Activated CD8-positive, alpha-beta memory T cell treated with anti-CD3 and anti-CD28 coated beads, Interleukin-2, amount 50 U/mL, for 1 hour (primary cell): ENCODE results near the gene SH3D19.
A peak's percentile ranks its signal among the peaks of the same experiment; 100 is the strongest.

Source experiments
- DNase-seq: peaks from one replicate; pipeline ENCODE4 v3.0.0-alpha.2; 2020; ENCODE audit errors: extremely low read depth

The SH3D19 gene, protein sequence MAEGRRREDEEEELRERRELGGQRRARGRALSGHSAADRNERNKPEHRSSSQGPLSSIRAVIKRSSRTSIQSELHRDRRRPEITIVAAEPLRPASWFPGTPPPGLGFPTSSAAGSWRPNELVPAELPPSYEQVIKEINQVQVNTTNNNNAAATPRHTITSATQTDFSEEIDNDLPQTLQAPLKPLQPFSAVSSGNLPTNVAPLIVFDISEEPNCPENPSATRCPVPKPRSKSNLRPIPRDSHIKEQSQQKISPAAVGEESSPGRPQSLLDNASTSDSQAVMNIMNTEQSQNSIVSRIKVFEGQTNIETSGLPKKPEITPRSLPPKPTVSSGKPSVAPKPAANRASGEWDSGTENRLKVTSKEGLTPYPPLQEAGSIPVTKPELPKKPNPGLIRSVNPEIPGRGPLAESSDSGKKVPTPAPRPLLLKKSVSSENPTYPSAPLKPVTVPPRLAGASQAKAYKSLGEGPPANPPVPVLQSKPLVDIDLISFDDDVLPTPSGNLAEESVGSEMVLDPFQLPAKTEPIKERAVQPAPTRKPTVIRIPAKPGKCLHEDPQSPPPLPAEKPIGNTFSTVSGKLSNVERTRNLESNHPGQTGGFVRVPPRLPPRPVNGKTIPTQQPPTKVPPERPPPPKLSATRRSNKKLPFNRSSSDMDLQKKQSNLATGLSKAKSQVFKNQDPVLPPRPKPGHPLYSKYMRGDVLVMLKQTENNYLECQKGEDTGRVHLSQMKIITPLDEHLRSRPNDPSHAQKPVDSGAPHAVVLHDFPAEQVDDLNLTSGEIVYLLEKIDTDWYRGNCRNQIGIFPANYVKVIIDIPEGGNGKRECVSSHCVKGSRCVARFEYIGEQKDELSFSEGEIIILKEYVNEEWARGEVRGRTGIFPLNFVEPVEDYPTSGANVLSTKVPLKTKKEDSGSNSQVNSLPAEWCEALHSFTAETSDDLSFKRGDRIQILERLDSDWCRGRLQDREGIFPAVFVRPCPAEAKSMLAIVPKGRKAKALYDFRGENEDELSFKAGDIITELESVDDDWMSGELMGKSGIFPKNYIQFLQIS

GRCh38 chr4:151325111-151325948, at the start of gene SH3D19:
TSS of gene SH3D19 (minus strand) at chr4:151325605. CDS start at chr4:151325352, 253 bp downstream.
- DNase-seq, result no peak

DNA sequence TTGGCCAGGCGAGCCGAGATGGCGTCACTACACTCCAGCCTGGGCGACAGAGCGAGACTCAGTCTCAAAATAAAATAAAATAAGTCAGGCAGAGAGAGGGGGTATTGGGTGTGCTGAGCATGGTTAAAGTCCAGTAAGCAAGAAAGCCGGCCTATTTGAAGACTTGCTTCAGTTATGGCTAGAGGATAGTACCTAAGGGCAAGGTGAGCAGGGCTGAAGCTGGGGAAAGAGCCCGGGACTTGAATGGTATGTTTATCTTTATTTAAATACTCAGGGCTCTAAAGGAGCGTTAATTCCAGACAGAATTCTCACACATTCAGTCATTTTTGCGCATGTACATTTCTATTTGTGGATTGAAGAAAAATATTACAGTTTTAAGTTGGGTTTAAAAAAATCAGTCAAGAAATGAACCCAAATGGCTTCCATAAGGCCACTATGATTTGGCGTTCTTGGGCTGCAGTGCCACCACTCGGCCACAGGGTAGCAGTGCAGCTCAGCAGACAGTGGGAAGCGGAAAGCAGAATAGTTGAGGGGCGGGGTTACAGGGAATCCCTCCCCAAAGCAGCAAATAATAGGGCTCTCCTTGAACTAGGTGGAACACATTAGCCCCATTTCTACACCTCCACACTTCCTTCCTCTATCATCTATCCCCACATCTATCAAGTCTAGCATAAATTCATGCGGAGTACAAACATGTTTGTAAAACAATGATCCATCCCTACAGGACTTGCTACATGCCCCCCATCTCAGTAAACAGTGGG, 37.2 kb upstream of the SH3D19 start:
- DNase-seq, result peak; percentile 27

GRCh38 chr4:151361966-151362365, 36.6 kb upstream of the SH3D19 start:
- no peak for DNase-seq

- no peak for DNase-seq
These were observed 35.7 kb upstream of the SH3D19 start for GRCh38 chr4:151361126-151361525.

- DNase-seq, result no peak
These were observed 34.2 kb upstream of the SH3D19 start for GRCh38 chr4:151359576-151359975.

- DNase-seq, result no peak
These were observed 32.9 kb upstream of the SH3D19 start for GRCh38 chr4:151358266-151358665.

GRCh38 chr4:151356510-151356909, 31.1 kb upstream of the SH3D19 start:
- no peak for DNase-seq

GRCh38 chr4:151355155-151355554, 29.8 kb upstream of the SH3D19 start:
- no peak for DNase-seq

- DNase-seq, result no peak
These were observed 22.3 kb upstream of the SH3D19 start for GRCh38 chr4:151347490-151348235.

DNA sequence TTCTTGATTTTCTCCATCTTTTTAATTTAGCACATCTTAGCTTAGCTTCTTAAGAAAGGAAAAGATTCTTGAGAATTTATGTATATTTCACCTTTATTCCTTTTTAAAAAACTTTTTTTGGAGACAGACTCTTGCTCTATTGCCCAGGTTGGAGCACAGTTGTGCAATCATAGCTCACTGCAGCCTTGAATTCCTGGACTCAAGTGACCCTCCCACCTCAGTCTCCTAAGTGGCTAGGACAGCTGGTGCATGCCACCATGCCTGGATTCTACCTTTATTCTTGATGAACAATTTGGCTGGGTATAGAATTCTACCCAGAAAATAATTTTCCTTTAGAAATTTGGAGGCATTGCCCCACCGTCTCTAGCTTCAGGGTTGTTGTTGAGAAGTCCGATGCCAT, 19.5 kb upstream of the SH3D19 start:
- no peak for DNase-seq

DNA sequence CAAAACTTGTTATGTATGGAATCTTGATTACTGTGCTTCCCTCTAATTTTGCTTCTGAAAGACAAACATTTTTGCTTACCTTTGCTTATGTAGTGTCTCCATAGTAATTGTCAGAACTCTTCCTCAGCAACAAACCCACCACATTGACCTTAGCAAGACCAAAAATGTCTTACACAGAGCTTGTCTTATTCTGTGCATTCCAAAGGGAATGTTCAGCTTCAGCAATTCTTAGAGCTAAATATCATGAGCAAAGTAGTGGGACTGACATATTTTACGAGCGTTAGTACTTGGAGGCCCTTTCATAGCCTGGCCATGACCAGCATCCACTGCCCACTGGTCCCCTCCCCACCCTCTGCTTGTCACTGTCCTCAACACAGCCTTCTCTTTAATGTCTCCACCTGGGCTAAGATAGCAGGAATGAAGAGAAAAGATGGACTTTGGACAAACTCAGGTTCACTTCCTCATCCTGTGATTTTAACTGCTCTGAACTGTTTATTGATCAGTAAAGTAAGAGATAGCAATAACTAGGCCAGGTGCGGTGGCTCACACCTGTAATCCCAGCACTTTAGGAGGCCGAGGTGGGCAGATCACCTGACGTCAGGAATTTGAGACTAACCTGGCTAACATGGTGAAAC, 15.5 kb upstream of the SH3D19 start:
- no peak for DNase-seq

GRCh38 chr4:151339467-151339866, 14.1 kb upstream of the SH3D19 start:
- DNase-seq, result no peak

- DNase-seq, result no peak
These were observed 6.1 kb upstream of the SH3D19 start for GRCh38 chr4:151331276-151332042.

GRCh38 chr4:151329217-151330007, 4.0 kb upstream of the SH3D19 start:
- no peak for DNase-seq

GRCh38 chr4:151325949-151326246, 493 bp upstream of the SH3D19 start:
- DNase-seq, result no peak

DNA sequence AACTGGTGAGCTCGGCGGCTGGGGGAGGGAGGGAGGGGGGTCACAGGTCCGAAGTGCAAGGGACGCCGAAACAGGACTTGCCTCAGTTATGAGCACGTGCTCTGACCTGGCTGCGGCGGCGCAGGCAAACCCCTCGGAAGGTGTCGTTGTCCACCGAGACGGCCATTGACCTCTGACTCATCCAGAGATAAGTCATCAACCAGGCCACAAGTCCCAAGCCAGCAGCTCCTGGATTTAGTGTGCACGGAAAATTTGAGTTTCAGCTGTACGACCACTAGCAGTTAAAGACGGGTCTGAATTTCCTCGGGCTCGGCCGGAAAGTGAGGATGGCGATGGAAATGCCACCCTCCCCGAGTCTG, 674 bp downstream of the SH3D19 start:
- DNase-seq, result no peak

- DNase-seq, result no peak
These were observed 1.2 kb downstream of the SH3D19 start for GRCh38 chr4:151324124-151324751.

- no peak for DNase-seq
These were observed 1.7 kb downstream of the SH3D19 start for GRCh38 chr4:151323667-151324066.
